ENCODE results near the gene NELFA.

GRCh38 chr4:1982124-1983052 lies 26.4 kb downstream of the NELFA start:
- TF ChIP-seq, protein P1, sequence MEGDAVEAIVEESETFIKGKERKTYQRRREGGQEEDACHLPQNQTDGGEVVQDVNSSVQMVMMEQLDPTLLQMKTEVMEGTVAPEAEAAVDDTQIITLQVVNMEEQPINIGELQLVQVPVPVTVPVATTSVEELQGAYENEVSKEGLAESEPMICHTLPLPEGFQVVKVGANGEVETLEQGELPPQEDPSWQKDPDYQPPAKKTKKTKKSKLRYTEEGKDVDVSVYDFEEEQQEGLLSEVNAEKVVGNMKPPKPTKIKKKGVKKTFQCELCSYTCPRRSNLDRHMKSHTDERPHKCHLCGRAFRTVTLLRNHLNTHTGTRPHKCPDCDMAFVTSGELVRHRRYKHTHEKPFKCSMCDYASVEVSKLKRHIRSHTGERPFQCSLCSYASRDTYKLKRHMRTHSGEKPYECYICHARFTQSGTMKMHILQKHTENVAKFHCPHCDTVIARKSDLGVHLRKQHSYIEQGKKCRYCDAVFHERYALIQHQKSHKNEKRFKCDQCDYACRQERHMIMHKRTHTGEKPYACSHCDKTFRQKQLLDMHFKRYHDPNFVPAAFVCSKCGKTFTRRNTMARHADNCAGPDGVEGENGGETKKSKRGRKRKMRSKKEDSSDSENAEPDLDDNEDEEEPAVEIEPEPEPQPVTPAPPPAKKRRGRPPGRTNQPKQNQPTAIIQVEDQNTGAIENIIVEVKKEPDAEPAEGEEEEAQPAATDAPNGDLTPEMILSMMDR (IDR thresholded peaks at IDR 0.05) = no peak
- TF ChIP-seq POLR2A (IDR thresholded peaks at IDR 0.05) = no peak

All from right lobe of liver (tissue), 4 donors.